SU-DHL-6 (cell line): ENCODE measurements around the gene RCHY1.

Experiments used
- EZH2phosphoT487 ChIP-seq: fragments of 200-600 bp; sonication (generic), shearing (Covaris generic); conservative IDR thresholded peaks from 2 replicates; pipeline ENCODE4 v1.6.1; 2018; ENCODE audit warnings: mild to moderate bottlenecking, antibody characterized with exemption, low read length, moderate library complexity, mixed read lengths
- TF ChIP-seq, protein P1 (sequence below): fragments of 200-600 bp; sonication (generic); IDR thresholded peaks from one replicate; pipeline ENCODE4 v1.5.1; 2017; ENCODE audit warnings: antibody characterized with exemption, mild to moderate bottlenecking, low read length, moderate library complexity; ENCODE audit not compliant: insufficient read depth, poor library complexity, severe bottlenecking

DNA sequence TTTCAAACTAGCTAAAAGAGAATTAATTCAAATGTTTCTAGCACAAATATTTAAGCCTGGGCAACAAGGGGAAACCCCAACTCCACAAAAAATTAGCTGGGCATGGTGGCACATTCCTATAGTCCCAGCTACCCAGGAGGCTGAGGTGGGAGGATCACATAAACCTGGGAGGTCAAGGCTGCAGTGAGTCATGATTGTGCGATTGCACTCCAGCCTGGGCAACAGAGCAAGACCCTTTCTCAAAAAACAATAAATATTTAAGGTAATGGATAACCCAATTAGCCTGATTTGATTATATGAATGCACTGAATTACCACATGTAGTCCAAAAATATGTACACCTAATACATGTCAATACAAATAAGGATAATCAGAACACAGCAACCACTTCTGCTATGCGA lies 14.3 kb downstream of the RCHY1 start:
- TF ChIP-seq, protein P1, sequence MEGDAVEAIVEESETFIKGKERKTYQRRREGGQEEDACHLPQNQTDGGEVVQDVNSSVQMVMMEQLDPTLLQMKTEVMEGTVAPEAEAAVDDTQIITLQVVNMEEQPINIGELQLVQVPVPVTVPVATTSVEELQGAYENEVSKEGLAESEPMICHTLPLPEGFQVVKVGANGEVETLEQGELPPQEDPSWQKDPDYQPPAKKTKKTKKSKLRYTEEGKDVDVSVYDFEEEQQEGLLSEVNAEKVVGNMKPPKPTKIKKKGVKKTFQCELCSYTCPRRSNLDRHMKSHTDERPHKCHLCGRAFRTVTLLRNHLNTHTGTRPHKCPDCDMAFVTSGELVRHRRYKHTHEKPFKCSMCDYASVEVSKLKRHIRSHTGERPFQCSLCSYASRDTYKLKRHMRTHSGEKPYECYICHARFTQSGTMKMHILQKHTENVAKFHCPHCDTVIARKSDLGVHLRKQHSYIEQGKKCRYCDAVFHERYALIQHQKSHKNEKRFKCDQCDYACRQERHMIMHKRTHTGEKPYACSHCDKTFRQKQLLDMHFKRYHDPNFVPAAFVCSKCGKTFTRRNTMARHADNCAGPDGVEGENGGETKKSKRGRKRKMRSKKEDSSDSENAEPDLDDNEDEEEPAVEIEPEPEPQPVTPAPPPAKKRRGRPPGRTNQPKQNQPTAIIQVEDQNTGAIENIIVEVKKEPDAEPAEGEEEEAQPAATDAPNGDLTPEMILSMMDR, result no peak
- TF ChIP-seq EZH2phosphoT487, result no peak
